ENCODE results near the gene HPS5. TPM values are rescaled to one million over a fixed set of nuclear protein-coding genes. Genes with fewer than 3 reads are reported as not detected.
"Not testable (repeated sequence)": the region's sequence is repeated elsewhere in the genome, so short reads cannot be mapped to it uniquely, and the experiment has no call there.

HPS5 gene
- total RNA-seq, 3 donors from 2014 or later, result 18.7 to 166 (median 57.0) TPM

DNA sequence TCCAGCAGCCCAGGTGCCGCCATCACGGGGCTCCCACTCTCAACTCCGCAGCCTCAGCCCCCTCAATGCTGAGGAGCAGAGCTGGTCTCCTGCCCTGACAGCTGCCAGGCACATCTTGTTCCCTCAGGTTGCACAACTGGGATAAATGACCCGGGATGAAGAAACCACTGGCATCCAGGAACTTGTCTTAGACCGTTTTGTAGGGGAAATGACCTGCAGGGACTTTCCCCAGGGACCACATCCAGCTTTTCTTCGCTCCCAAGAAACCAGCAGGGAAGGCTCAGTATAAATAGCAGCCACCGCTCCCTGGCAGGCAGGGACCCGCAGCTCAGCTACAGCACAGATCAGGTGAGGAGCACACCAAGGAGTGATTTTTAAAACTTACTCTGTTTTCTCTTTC, 56.0 kb downstream of the HPS5 start, which contains the start of gene SAA1:
Gene SAA1 (plus strand): TSS at position 316 of the 400 bp plus-strand sequence. CDS start 624 bp downstream, outside the sequence.
- Histone ChIP-seq H3K4me3 (peak within 1 kb of the TSS in 2 of 3 donors; percentile 42 to 54), H3K27ac (peak within 1 kb of the TSS; percentile 36 to 85), H3K9me3 (no peaks in the 10 kb centered on the region), H3K27me3 (no peaks in the 10 kb centered on the region), H3K36me3 (no peaks in the 10 kb centered on the region), H3K4me1 (no peaks in the 10 kb centered on the region)
- TF ChIP-seq POLR2AphosphoS5 (IDR thresholded peaks at IDR 0.05) (peak; percentile 58 to 88 (median 87)), POLR2A (IDR thresholded peaks at IDR 0.05) (no peak)
- DNase-seq (ENCODE audit: low spot score in 2 of 2), result peak; percentile 57 to 88
- intact Hi-C loops (cut with DNase I; ENCODE audit: low total_unique reads), result no loop called here

DNA sequence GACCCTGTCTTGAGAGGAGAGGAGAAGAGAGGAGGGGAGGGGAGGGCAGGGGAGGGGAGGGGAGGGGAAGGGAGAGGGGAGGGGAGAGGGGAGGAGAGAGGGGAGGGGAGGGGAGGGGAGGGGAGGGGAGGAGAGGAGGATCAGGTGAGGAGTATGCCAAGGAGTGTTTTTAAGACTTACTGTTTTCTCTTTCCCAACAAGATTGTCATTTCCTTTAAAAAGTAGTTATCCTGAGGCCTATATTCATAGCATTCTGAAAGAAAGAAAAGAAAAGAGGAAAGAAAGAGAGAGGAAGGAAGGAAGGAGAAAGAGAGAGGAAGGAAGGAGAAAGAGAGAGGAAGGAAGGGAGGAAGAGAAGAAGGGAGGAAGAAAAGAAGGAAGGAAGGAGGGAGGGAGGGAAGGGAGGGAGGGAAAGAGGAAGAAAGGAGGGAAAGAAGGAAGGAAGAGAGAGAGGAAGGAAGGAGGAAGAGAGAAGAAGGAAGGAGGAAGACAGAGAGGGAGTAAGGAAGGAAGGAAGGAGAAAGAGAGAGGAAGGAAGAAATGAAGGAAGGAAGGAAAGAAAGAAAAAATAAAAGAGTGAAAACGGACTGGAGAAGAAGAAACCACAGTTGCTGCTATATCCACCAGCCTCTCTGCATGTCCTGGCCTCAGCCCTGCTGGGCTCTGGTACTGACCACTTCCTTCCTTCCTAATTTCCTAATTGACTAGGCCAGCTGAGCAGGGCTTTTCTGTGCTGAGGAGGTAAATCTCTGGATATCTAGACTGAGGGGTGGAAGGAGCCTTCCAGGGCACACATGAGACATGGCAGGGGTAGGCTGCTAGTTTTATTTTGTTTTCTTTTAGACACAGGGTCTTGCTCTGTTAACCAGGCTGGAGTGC, 57.0 kb downstream of the HPS5 start:
- intact Hi-C loops (cut with DNase I; ENCODE audit: low total_unique reads), result no loop called here
- no peaks in the 10 kb centered on the region for H3K4me1 ChIP-seq
- no peak for DNase-seq (ENCODE audit: low spot score in 2 of 2)
- no peaks in the 10 kb centered on the region for H3K27me3 ChIP-seq
- no peaks in the 10 kb centered on the region for H3K36me3 ChIP-seq
- no peak overlapping the region for H3K4me3 ChIP-seq
- TF ChIP-seq CTCF (IDR thresholded peaks at IDR 0.05) (no peak), POLR2AphosphoS5 (IDR thresholded peaks at IDR 0.05) (no peak), POLR2A (IDR thresholded peaks at IDR 0.05) (no peak)
- H3K27ac ChIP-seq, result peak overlapping the region; percentile 35 to 85
- no peaks in the 10 kb centered on the region for H3K9me3 ChIP-seq

DNA sequence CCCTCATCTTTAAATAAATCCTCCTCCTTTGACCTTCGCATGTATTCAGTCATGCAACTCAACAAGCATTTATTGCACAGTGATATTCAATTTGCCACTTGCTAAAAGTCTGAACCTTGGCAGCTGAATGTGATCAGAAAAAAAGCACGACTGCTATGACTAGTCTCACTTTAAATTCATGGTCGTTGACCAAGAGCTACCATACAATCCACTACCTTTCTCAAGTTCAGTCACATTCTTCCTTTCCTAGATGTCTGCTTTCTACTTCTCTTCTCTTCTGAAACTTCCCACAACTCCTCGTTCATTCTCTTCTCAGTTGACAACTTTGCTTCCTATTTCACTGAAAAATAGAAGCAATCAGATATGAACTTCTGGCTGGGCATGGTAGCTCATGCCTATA, 57.9 kb downstream of the HPS5 start:
- Histone ChIP-seq H3K9me3 (no peaks in the 10 kb centered on the region), H3K27me3 (no peaks in the 10 kb centered on the region), H3K27ac (no peak overlapping the region), H3K4me3 (no peak overlapping the region), H3K4me1 (no peaks in the 10 kb centered on the region), H3K36me3 (no peaks in the 10 kb centered on the region)
- DNase-seq (ENCODE audit: low spot score in 2 of 2), result no peak
- TF ChIP-seq POLR2AphosphoS5 (IDR thresholded peaks at IDR 0.05) (no peak), POLR2A (IDR thresholded peaks at IDR 0.05) (no peak), CTCF (IDR thresholded peaks at IDR 0.05) (no peak)
- intact Hi-C loops (cut with DNase I; ENCODE audit: low total_unique reads), result no loop called here

DNA sequence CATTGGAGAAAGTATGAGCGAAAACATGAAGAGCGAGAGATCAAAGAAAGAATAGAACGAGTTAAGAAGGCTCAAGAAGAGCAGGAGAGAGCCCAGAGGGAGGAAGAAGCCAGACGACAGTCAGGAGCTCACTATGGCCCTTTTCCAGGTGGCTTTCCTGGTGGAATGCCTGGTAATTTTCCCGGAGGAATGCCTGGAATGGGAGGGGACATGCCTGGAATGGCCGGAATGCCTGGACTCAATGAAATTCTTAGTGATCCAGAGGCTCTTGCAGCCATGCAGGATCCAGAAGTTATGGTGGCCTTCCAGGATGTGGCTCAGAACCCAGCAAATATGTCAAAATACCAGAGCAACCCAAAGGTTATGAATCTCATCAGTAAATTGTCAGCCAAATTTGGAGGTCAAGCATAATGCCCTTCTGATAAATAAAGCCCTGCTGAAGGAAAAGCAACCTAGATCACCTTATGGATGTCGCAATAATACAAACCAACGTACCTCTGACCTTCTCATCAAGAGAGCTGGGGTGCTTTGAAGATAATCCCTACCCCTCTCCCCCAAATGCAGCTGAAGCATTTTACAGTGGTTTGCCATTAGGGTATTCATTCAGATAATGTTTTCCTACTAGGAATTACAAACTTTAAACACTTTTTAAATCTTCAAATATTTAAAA, 59.1 kb downstream of the HPS5 start:
- DNase-seq (ENCODE audit: low spot score in 2 of 2); H3K27me3 ChIP-seq; H3K9me3 ChIP-seq; H3K36me3 ChIP-seq; intact Hi-C loops (cut with DNase I; ENCODE audit: low total_unique reads); H3K4me3 ChIP-seq; H3K4me1 ChIP-seq; H3K27ac ChIP-seq: not testable (repeated sequence)

- no peak for TF ChIP-seq POLR2A (IDR thresholded peaks at IDR 0.05)
- no peak for TF ChIP-seq POLR2AphosphoS5 (IDR thresholded peaks at IDR 0.05)
- no peak for TF ChIP-seq CTCF (IDR thresholded peaks at IDR 0.05)
- Histone ChIP-seq H3K9me3 (no peaks in the 10 kb centered on the region), H3K27me3 (no peaks in the 10 kb centered on the region), H3K27ac (no peak overlapping the region), H3K36me3 (no peaks in the 10 kb centered on the region), H3K4me3 (no peak overlapping the region), H3K4me1 (no peaks in the 10 kb centered on the region)
- intact Hi-C loops (cut with DNase I; ENCODE audit: low total_unique reads), result no loop called here
- DNase-seq (ENCODE audit: low spot score in 2 of 2), result no peak
Observed at GRCh38 chr11:18261721-18262120, 60.2 kb downstream of the HPS5 start.

GRCh38 chr11:18259259-18259658, 62.7 kb downstream of the HPS5 start:
- H3K27me3 ChIP-seq, result no peaks in the 10 kb centered on the region
- H3K4me3 ChIP-seq, result no peak overlapping the region
- no peaks in the 10 kb centered on the region for H3K9me3 ChIP-seq
- no peak for TF ChIP-seq POLR2A (IDR thresholded peaks at IDR 0.05)
- no peak for TF ChIP-seq CTCF (IDR thresholded peaks at IDR 0.05)
- no peak for TF ChIP-seq POLR2AphosphoS5 (IDR thresholded peaks at IDR 0.05)
- no peaks in the 10 kb centered on the region for H3K4me1 ChIP-seq
- H3K36me3 ChIP-seq, result no peaks in the 10 kb centered on the region
- intact Hi-C loops (cut with DNase I; ENCODE audit: low total_unique reads), result no loop called here
- no peak for DNase-seq (ENCODE audit: low spot score in 2 of 2)
- no peak overlapping the region for H3K27ac ChIP-seq

All from breast epithelium (tissue), 4 donors.